ENCODE measurements around the gene RPS6KA5.

DNA sequence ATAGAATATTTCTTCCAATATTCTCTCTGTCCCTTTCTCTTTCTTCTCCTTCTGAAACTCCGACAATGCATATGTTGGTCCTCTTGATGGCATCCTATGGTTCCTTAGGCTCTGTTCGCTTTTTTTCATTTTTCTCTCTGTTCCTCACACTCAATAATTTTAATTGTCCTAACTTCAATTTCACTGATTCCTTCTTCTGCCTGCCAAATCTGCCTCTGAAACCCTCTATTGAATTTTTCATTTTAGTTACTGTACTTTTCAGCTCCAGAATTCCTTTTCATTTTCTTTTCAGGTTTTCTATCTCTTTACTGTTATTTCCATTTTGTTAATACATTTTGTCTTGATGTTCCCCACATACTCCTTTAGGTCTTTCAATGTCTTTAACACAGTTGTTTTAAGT, 177.2 kb downstream of the RPS6KA5 start:
- TF ChIP-seq, protein P1, sequence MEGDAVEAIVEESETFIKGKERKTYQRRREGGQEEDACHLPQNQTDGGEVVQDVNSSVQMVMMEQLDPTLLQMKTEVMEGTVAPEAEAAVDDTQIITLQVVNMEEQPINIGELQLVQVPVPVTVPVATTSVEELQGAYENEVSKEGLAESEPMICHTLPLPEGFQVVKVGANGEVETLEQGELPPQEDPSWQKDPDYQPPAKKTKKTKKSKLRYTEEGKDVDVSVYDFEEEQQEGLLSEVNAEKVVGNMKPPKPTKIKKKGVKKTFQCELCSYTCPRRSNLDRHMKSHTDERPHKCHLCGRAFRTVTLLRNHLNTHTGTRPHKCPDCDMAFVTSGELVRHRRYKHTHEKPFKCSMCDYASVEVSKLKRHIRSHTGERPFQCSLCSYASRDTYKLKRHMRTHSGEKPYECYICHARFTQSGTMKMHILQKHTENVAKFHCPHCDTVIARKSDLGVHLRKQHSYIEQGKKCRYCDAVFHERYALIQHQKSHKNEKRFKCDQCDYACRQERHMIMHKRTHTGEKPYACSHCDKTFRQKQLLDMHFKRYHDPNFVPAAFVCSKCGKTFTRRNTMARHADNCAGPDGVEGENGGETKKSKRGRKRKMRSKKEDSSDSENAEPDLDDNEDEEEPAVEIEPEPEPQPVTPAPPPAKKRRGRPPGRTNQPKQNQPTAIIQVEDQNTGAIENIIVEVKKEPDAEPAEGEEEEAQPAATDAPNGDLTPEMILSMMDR (conservative IDR thresholded peaks at IDR 0.05 in 1 of 2, IDR thresholded peaks at IDR 0.05 in 1 of 2; ENCODE audit: low read depth in 1 of 2, low read length in 2 of 2): no peak
- TF ChIP-seq EZH2 (IDR thresholded peaks at IDR 0.05; ENCODE audit: low read length, missing control alignments): no peak
